HCT116 (cell line): ENCODE results near the gene HMG20A.

ENCODE experiments used
- EGR1 ChIP-seq: IDR thresholded peaks from 2 replicates; pipeline ENCODE4 v1.6.1; 2012; ENCODE audit warnings: low read depth
- FOSL1 ChIP-seq: IDR thresholded peaks from 2 replicates; pipeline ENCODE4 v1.6.1; 2012; ENCODE audit warnings: low read depth
- MAX ChIP-seq: IDR thresholded peaks from 2 replicates; pipeline ENCODE4 v1.6.1; 2012
- POLR2A ChIP-seq: IDR thresholded peaks from 2 replicates; pipeline ENCODE4 v1.7.0; 2011; ENCODE audit warnings: borderline replicate concordance; ENCODE audit not compliant: insufficient read depth, insufficient read length; ENCODE audit errors: extremely low read depth
- POLR2AphosphoS5 ChIP-seq: IDR thresholded peaks from 2 replicates; pipeline ENCODE4 v1.6.1; 2011; ENCODE audit warnings: mild to moderate bottlenecking, low read depth, low read length, moderate library complexity
- SRF ChIP-seq: IDR thresholded peaks from 2 replicates; pipeline ENCODE4 v1.6.1; 2012; ENCODE audit warnings: low read depth
- ZNF274 ChIP-seq: fragments of 200-500 bp; sonication (Bioruptor generic); IDR thresholded peaks from 2 replicates; pipeline ENCODE4 v1.6.1; 2014; ENCODE audit warnings: mild to moderate bottlenecking, low read depth, low read length, inconsistent platforms
- TF ChIP-seq, protein P1 (sequence below), 3 experiments: fragments of 200-600 bp in 1 of 3; sonication (generic) in 1 of 3; IDR thresholded peaks in 2 of 3; conservative IDR thresholded peaks in 1 of 3; 2 replicates each; pipeline ENCODE4 v1.5.1; 2012 to 2017; ENCODE audit warnings: low read depth in 2 of 3, low read length in 2 of 3, antibody characterized with exemption in 1 of 3, borderline replicate concordance in 1 of 3, control low read depth in 1 of 3, mild to moderate bottlenecking in 1 of 3, mixed read lengths in 1 of 3, mixed run types in 1 of 3, moderate library complexity in 1 of 3; ENCODE audit not compliant: insufficient read depth in 1 of 3

GRCh38 chr15:77525400-77525811 is 104.7 kb downstream of the HMG20A start:
- TF ChIP-seq ZNF274 (no peak), FOSL1 (no peak), POLR2AphosphoS5 (no peak), EGR1 (no peak), POLR2A (no peak), SRF (no peak), MAX (no peak)
- TF ChIP-seq, protein P1, sequence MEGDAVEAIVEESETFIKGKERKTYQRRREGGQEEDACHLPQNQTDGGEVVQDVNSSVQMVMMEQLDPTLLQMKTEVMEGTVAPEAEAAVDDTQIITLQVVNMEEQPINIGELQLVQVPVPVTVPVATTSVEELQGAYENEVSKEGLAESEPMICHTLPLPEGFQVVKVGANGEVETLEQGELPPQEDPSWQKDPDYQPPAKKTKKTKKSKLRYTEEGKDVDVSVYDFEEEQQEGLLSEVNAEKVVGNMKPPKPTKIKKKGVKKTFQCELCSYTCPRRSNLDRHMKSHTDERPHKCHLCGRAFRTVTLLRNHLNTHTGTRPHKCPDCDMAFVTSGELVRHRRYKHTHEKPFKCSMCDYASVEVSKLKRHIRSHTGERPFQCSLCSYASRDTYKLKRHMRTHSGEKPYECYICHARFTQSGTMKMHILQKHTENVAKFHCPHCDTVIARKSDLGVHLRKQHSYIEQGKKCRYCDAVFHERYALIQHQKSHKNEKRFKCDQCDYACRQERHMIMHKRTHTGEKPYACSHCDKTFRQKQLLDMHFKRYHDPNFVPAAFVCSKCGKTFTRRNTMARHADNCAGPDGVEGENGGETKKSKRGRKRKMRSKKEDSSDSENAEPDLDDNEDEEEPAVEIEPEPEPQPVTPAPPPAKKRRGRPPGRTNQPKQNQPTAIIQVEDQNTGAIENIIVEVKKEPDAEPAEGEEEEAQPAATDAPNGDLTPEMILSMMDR (IDR thresholded peaks at IDR 0.05 in 2 of 3, conservative IDR thresholded peaks at IDR 0.05 in 1 of 3; ENCODE audit: borderline replicate concordance in 1 of 3, insufficient read depth in 1 of 3, low read depth in 2 of 3, low read length in 2 of 3), result no peak
